Activated T-cell treated with anti-CD3 and anti-CD28 coated beads, Interleukin-2, amount 50 U/mL, for 4 hours (primary cell): Measurements from ENCODE around the gene TGFBRAP1. TPM values are rescaled to one million over a fixed set of nuclear protein-coding genes. Genes with fewer than 3 reads are reported as not detected.

Experiments
- ATAC-seq, 2 donors: fragments of 200-7000 bp; cut with Tn5 transposase; one replicate each; pipeline ENCODE4 v1.10.0; 2021
- DNase-seq: peaks from one replicate; pipeline ENCODE4 v3.0.0-alpha.2; 2020
- H3K27me3 Mint-ChIP-seq: one replicate; pipeline ENCODE4 v1.8.0; 2021; ENCODE audit warnings: low read depth, mixed read lengths
- H3K36me3 Mint-ChIP-seq: one replicate; pipeline ENCODE4 v1.8.0; 2022; ENCODE audit warnings: mixed read lengths; ENCODE audit not compliant: insufficient read depth
- H3K4me1 Mint-ChIP-seq: one replicate; pipeline ENCODE4 v1.8.0; 2021; ENCODE audit warnings: low read depth, mixed read lengths
- H3K4me3 Mint-ChIP-seq: one replicate; pipeline ENCODE4 v1.8.0; 2021; ENCODE audit warnings: mild to moderate bottlenecking, moderate library complexity, mixed read lengths
- H3K9me3 Mint-ChIP-seq: one replicate; pipeline ENCODE4 v1.8.0; 2021; ENCODE audit warnings: mixed read lengths
- total RNA-seq, 3 donors: library from RNA; stranded (reverse); gene quantifications; one replicate each; pipeline ENCODE4 v1.2.1, GENCODE V29; 2021

The TGFBRAP1 gene
- total RNA-seq, 3 donors from 2014 or later: 25.1 to 27.3 (median 26.8) TPM

GRCh38 chr2:105368759-105369408, 39.3 kb upstream of the TGFBRAP1 start:
- no peak for DNase-seq
- Mint-ChIP-seq H3K9me3 (no peaks in the 10 kb centered on the region), H3K4me3 (no peak overlapping the region), H3K36me3 (peaks cover 2% of the 10 kb centered on the region), H3K4me1 (peaks cover 19% of the 10 kb centered on the region), H3K27me3 (no peaks in the 10 kb centered on the region)
- ATAC-seq: no peak

GRCh38 chr2:105365206-105365605, 35.7 kb upstream of the TGFBRAP1 start:
- Mint-ChIP-seq H3K4me3 (no peak overlapping the region), H3K36me3 (peaks cover 9% of the 10 kb centered on the region), H3K27me3 (no peaks in the 10 kb centered on the region), H3K4me1 (peaks cover 36% of the 10 kb centered on the region), H3K9me3 (no peaks in the 10 kb centered on the region)
- ATAC-seq: no peak
- DNase-seq: no peak

GRCh38 chr2:105364436-105365139, 35.1 kb upstream of the TGFBRAP1 start:
- Mint-ChIP-seq H3K36me3 (peaks cover 11% of the 10 kb centered on the region), H3K4me1 (peaks cover 33% of the 10 kb centered on the region), H3K4me3 (no peak overlapping the region), H3K9me3 (no peaks in the 10 kb centered on the region), H3K27me3 (no peaks in the 10 kb centered on the region)
- DNase-seq: no peak
- ATAC-seq: no peak

GRCh38 chr2:105362862-105363591, 33.5 kb upstream of the TGFBRAP1 start:
- H3K27me3 Mint-ChIP-seq: no peaks in the 10 kb centered on the region
- H3K36me3 Mint-ChIP-seq: peaks cover 17% of the 10 kb centered on the region
- DNase-seq: no peak
- peaks cover 33% of the 10 kb centered on the region for H3K4me1 Mint-ChIP-seq
- no peak for ATAC-seq
- no peak overlapping the region for H3K4me3 Mint-ChIP-seq
- no peaks in the 10 kb centered on the region for H3K9me3 Mint-ChIP-seq

DNA sequence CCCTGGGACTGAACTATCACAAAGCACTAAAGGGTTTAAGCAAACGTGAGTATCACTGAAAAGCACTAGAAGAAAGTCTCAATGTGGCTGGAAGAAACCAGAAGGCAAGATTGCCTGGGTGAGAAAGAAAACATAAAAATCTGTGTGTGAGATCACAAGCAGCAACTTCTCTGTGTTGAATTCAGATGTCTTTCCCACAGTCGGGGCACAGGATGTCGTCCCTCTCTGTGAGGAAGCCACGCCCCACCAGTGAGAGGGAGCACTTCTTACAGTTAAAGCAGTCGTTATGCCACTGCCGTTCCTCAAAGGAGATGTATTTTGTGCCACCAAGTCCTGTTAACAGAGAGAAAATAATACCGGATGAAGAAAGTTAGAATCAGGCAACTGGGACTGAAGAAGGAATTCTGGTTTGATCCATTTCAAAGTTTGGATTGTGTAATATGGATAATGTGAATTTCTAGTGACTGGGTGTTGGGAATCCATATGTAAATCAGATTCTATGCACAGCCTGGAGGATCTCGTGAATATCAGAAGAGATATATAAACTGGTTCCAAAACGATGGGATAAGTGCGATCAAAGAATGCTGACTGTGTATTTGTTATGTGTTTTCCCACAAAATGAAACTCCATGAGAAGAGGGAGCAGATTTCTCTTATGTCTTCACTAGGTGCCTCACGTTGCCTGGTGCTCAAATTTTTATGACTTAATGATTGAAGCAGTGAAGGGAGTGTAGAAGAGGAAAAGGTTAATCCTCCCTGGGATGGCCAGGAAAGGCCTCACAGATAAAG, 31.8 kb upstream of the TGFBRAP1 start:
- DNase-seq: peak; percentile 18
- Mint-ChIP-seq H3K27me3 (no peaks in the 10 kb centered on the region), H3K4me3 (peak overlapping the region; percentile 20), H3K9me3 (peaks cover 6% of the 10 kb centered on the region), H3K36me3 (peaks cover 30% of the 10 kb centered on the region), H3K4me1 (peaks cover 33% of the 10 kb centered on the region)
- ATAC-seq: peak in 1 of 2 donors; percentile 60

DNA sequence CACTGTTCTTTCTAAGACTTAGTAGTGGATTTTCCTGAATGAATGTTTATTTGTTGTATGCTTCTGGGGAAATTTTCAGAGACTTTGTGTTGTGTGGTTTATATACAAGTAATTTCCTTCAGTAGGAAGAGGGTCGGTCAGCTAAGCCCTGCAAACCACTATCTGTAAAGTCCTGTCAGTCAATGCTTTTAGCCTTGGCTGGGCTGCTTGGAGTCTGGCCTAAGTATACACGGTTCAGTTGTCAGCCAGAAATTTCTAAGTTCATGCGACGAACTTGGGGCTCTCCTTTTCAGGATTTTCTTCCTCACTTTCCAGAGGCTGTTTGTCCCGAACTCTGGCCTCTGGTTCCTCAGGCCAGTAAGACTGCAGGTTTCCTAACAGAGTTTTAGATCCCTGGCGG, 29.1 kb upstream of the TGFBRAP1 start:
- DNase-seq (no peak), ATAC-seq (no peak)
- Mint-ChIP-seq H3K27me3 (no peaks in the 10 kb centered on the region), H3K4me1 (peaks cover 31% of the 10 kb centered on the region), H3K9me3 (peaks cover 13% of the 10 kb centered on the region), H3K36me3 (peaks cover 38% of the 10 kb centered on the region), H3K4me3 (no peak overlapping the region)

DNA sequence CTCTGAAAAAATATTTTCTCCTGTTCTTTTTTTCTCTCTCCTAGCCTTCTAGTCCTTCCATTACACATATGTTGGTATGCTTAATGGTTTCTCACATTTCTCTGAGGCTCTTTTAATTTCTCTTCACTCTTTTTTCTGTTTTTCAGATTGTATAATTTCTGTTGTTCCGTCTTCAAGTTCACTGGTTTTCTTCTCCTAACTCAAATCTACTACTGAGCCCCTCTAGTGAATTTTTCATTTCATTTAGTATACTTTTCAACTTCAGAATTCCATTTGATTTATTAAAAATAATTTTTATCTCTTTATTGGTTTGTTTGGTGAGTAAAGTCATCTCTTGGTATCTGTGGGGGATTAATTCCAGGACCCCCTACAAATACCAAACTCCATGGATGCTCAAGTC, 27.6 kb upstream of the TGFBRAP1 start:
- H3K9me3 Mint-ChIP-seq: peaks cover 13% of the 10 kb centered on the region
- no peaks in the 10 kb centered on the region for H3K27me3 Mint-ChIP-seq
- peaks cover 16% of the 10 kb centered on the region for H3K4me1 Mint-ChIP-seq
- H3K36me3 Mint-ChIP-seq: peaks cover 49% of the 10 kb centered on the region
- DNase-seq (no peak), ATAC-seq (no peak)
- no peak overlapping the region for H3K4me3 Mint-ChIP-seq

- no peaks in the 10 kb centered on the region for H3K27me3 Mint-ChIP-seq
- H3K4me1 Mint-ChIP-seq: peaks cover 4% of the 10 kb centered on the region
- ATAC-seq (no peak), DNase-seq (no peak)
- peaks cover 43% of the 10 kb centered on the region for H3K36me3 Mint-ChIP-seq
- H3K9me3 Mint-ChIP-seq: no peaks in the 10 kb centered on the region
- no peak overlapping the region for H3K4me3 Mint-ChIP-seq
Observed at GRCh38 chr2:105344704-105345345, 15.3 kb upstream of the TGFBRAP1 start.

GRCh38 chr2:105339414-105339813, 9.9 kb upstream of the TGFBRAP1 start:
- Mint-ChIP-seq H3K36me3 (peaks cover 21% of the 10 kb centered on the region), H3K4me3 (peak overlapping the region; percentile 100), H3K9me3 (no peaks in the 10 kb centered on the region), H3K4me1 (peaks cover 33% of the 10 kb centered on the region), H3K27me3 (no peaks in the 10 kb centered on the region)
- ATAC-seq (no peak), DNase-seq (no peak)

GRCh38 chr2:105338020-105338385, 8.5 kb upstream of the TGFBRAP1 start:
- ATAC-seq: peak in 1 of 2 donors; percentile 19
- Mint-ChIP-seq H3K4me3 (peak overlapping the region; percentile 100), H3K4me1 (peaks cover 33% of the 10 kb centered on the region), H3K9me3 (no peaks in the 10 kb centered on the region), H3K36me3 (peaks cover 18% of the 10 kb centered on the region), H3K27me3 (no peaks in the 10 kb centered on the region)
- DNase-seq: no peak

DNA sequence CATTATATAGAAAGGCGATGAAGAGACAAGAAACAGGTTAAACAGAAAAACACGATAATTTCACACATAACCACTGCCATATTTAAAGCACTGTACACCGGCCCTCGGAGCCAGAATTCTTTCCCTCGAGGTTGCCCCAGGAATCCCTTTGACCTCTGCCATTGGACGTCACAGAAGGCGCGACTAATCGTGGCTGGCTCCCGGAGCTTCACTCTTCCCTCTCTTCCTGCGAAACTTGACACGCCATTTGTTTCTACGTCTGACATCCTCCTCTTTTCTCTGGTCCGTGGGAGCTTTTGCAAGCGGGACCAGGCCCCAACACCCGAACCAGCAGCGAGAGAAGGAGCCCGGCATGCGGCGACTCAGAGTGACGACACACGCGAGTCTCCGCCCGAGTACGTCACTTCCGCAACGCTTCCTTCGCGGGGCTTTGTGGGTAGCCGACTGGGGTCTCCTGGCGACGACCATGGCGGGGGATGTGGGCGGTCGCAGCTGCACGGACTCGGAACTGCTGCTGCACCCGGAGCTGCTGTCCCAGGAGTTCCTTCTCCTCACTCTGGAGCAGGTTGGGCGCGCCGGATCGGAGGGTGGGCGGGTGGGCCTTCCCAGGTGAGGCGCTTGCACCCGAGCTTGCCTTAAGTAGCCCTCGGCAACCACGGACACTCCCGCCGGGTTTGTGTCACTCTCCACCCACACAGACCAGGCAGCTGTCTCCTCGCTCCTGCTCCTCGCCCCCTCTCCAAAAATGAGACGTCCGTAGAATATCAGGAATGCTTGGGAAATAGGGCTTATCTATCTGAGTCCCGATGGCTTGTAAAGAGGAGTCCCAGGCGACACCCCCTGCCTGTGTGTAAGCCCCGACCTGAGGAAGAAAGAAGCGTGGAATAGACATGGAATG, 7.8 kb upstream of the TGFBRAP1 start, which contains the start of gene C2orf49:
TSS of gene C2orf49 (plus strand) at position 419 of the 898 bp plus-strand sequence. CDS start at position 467, 48 bp downstream.
- Mint-ChIP-seq H3K4me1 (peaks cover 33% of the 10 kb centered on the region), H3K27me3 (no peaks in the 10 kb centered on the region), H3K36me3 (peaks cover 15% of the 10 kb centered on the region), H3K4me3 (peak within 1 kb of the TSS; percentile 100), H3K9me3 (no peaks in the 10 kb centered on the region)
- DNase-seq (peak; percentile 87), ATAC-seq (peak; percentile 94 to 95)

DNA sequence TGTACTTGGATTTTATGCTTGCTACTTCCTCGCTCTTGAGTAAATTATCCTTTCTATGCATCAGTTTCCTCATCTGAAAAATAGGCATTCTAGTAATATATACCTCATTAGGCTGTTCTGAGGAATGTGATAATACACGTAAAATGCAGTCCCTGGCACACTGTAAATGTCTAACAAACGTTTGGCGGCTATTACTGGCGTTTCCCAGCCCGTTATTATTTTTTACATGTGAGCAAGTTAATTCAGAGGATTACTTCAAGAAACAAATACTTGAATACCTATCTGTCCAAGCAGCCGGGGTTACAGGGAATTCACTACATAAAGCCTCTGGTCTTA, 7.2 kb upstream of the TGFBRAP1 start:
- no peaks in the 10 kb centered on the region for H3K9me3 Mint-ChIP-seq
- DNase-seq: no peak
- ATAC-seq: no peak
- peaks cover 33% of the 10 kb centered on the region for H3K4me1 Mint-ChIP-seq
- peak overlapping the region; percentile 100 for H3K4me3 Mint-ChIP-seq
- no peaks in the 10 kb centered on the region for H3K27me3 Mint-ChIP-seq
- H3K36me3 Mint-ChIP-seq: peaks cover 12% of the 10 kb centered on the region

DNA sequence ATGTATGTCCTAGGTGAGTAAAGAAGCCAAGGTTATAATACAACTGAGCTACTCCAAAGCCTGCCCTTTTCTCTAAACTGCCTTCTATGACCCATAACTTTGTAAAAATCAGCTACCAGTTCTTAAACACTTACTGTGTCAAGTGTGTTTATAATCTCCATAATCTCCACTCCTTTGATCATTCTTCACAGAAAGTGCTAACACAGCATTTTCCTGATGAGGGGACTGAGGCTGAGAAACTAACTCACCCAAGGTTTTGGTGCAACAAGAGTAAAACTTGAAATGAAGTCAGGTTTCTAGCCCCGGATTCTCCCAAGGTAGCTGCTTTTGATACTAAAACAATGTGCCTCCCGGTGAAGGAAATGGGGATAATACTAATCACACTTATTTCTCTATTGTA, 5.9 kb upstream of the TGFBRAP1 start:
- H3K27me3 Mint-ChIP-seq: no peaks in the 10 kb centered on the region
- no peak for ATAC-seq
- peaks cover 36% of the 10 kb centered on the region for H3K4me1 Mint-ChIP-seq
- no peak overlapping the region for H3K4me3 Mint-ChIP-seq
- H3K9me3 Mint-ChIP-seq: no peaks in the 10 kb centered on the region
- no peak for DNase-seq
- peaks cover 5% of the 10 kb centered on the region for H3K36me3 Mint-ChIP-seq
